GM12878 (cell line): ENCODE results near the gene HNRNPR. TPM values are rescaled to one million over a fixed set of nuclear protein-coding genes. Genes with fewer than 3 reads are reported as not detected.
A peak's percentile ranks its signal among the peaks of the same experiment; 100 is the strongest.

ENCODE experiments used
- BRCA1 ChIP-seq: IDR thresholded peaks from 2 replicates; pipeline ENCODE4 v1.6.1; 2011; ENCODE audit warnings: low read depth, low read length, improper control_type of control experiment
- CEBPZ ChIP-seq: fragments of 150-350 bp; IDR thresholded peaks from 2 replicates; pipeline ENCODE4 v1.6.1; 2016; ENCODE audit warnings: low read depth, low read length
- ETV6 ChIP-seq, 2 experiments: fragments of 450-650 bp in 1 of 2; IDR thresholded peaks in 1 of 2; conservative IDR thresholded peaks in 1 of 2; 2 replicates each; pipeline ENCODE4 v1.6.1; 2014; ENCODE audit warnings: antibody characterized with exemption in 1 of 2, borderline replicate concordance in 1 of 2, low read depth in 1 of 2, mild to moderate bottlenecking in 1 of 2, moderate library complexity in 1 of 2
- FOXK2 ChIP-seq: fragments of 450-650 bp; IDR thresholded peaks from 2 replicates; pipeline ENCODE4 v1.6.1; 2017; ENCODE audit warnings: mild to moderate bottlenecking, moderate library complexity
- GABPA ChIP-seq: IDR thresholded peaks from 2 replicates; pipeline ENCODE4 v1.6.1; 2014; ENCODE audit warnings: antibody characterized with exemption, low read depth, mild to moderate bottlenecking, inconsistent platforms
- IKZF1 ChIP-seq: fragments of 450-650 bp; conservative IDR thresholded peaks from 2 replicates; pipeline ENCODE4 v1.6.1; 2017; ENCODE audit warnings: antibody characterized with exemption, mild to moderate bottlenecking
- JUND ChIP-seq: IDR thresholded peaks from 2 replicates; pipeline ENCODE4 v1.6.1; 2012; ENCODE audit warnings: low read depth, mild to moderate bottlenecking, low read length, improper control_type of control experiment, moderate library complexity
- KLF5 ChIP-seq: fragments of 450-650 bp; IDR thresholded peaks from 2 replicates; pipeline ENCODE4 v1.6.1; 2014; ENCODE audit warnings: mild to moderate bottlenecking; ENCODE audit not compliant: partially characterized antibody
- MAX ChIP-seq: IDR thresholded peaks from 2 replicates; pipeline ENCODE4 v1.6.1; 2012; ENCODE audit warnings: low read depth, low read length, improper control_type of control experiment
- NKRF ChIP-seq: fragments of 450-650 bp; conservative IDR thresholded peaks from 2 replicates; pipeline ENCODE4 v1.6.1; 2017; ENCODE audit warnings: mild to moderate bottlenecking, moderate library complexity
- RB1 ChIP-seq: fragments of 450-650 bp; formaldehyde crosslinking; IDR thresholded peaks from 2 replicates; pipeline ENCODE4 v1.6.1; 2017; ENCODE audit warnings: mild to moderate bottlenecking, borderline replicate concordance
- RUNX3 ChIP-seq: IDR thresholded peaks from 2 replicates; pipeline ENCODE4 v1.6.1; 2012; ENCODE audit warnings: low read length, inconsistent platforms
- SMAD1 ChIP-seq: fragments of 450-650 bp; IDR thresholded peaks from 2 replicates; pipeline ENCODE4 v1.6.1; 2018; ENCODE audit warnings: mild to moderate bottlenecking, low read depth; ENCODE audit not compliant: partially characterized antibody
- SPI1 ChIP-seq: IDR thresholded peaks from 2 replicates; pipeline ENCODE4 v1.6.1; 2011; ENCODE audit warnings: low read depth, mild to moderate bottlenecking, low read length, moderate library complexity, borderline replicate concordance; ENCODE audit not compliant: insufficient read depth
- TARDBP ChIP-seq: IDR thresholded peaks from 2 replicates; pipeline ENCODE4 v1.6.1; 2016; ENCODE audit warnings: borderline replicate concordance
- YY1 ChIP-seq: IDR thresholded peaks from 2 replicates; pipeline ENCODE4 v1.6.1; 2011; ENCODE audit warnings: low read depth, mild to moderate bottlenecking, low read length
- ZBED1 ChIP-seq: IDR thresholded peaks from 2 replicates; pipeline ENCODE4 v1.6.1; 2016; ENCODE audit warnings: borderline replicate concordance
- ZBTB40 ChIP-seq: fragments of 450-650 bp; IDR thresholded peaks from 2 replicates; pipeline ENCODE4 v1.6.1; 2016; ENCODE audit warnings: mild to moderate bottlenecking, moderate library complexity, borderline replicate concordance
- polyA plus RNA-seq, 11 experiments: library from polyadenylated mRNA; depleted of rRNA in 4 of 11; unstranded in 6 of 11; stranded (reverse) in 5 of 11; fragments of >200 nt; fragmentation: Nextera tagmentation in 4 of 11; fragmentation: Illumina TruSeq in 1 of 11; extraction: Ambion mirVana in 4 of 11; extraction: Trizol in 1 of 11; gene quantifications; 1 replicate in 1 of 11; 2 replicates in 10 of 11; pipeline versions ENCODE4 v1.2.1 to v1.2.3, GENCODE V29; 2011 to 2016; ENCODE audit warnings: inconsistent platforms in 2 of 11, missing spikeins in 2 of 11, low read depth in 1 of 11
- total RNA-seq, 4 experiments: library from RNA; depleted of rRNA in 3 of 4; stranded (reverse); fragments of >200 nt in 3 of 4; fragmentation: Illumina TruSeq in 1 of 4; extraction: Trizol in 1 of 4; gene quantifications; 2 replicates each; pipeline versions ENCODE4 v1.2.1 to v1.2.3, GENCODE V29; 2013 to 2021
- TF ChIP-seq, protein P1 (sequence below): IDR thresholded peaks from 2 replicates; pipeline ENCODE4 v1.6.1; 2011; ENCODE audit warnings: low read depth, mild to moderate bottlenecking, low read length, moderate library complexity, borderline replicate concordance; ENCODE audit errors: extremely low read depth

HNRNPR gene
- total and polyA plus RNA-seq, 10 of the 15 experiments (the other 5 are each of a cell fraction or from before 2014, with no cell fraction given): 80.5 to 280 (median 218) TPM

DNA sequence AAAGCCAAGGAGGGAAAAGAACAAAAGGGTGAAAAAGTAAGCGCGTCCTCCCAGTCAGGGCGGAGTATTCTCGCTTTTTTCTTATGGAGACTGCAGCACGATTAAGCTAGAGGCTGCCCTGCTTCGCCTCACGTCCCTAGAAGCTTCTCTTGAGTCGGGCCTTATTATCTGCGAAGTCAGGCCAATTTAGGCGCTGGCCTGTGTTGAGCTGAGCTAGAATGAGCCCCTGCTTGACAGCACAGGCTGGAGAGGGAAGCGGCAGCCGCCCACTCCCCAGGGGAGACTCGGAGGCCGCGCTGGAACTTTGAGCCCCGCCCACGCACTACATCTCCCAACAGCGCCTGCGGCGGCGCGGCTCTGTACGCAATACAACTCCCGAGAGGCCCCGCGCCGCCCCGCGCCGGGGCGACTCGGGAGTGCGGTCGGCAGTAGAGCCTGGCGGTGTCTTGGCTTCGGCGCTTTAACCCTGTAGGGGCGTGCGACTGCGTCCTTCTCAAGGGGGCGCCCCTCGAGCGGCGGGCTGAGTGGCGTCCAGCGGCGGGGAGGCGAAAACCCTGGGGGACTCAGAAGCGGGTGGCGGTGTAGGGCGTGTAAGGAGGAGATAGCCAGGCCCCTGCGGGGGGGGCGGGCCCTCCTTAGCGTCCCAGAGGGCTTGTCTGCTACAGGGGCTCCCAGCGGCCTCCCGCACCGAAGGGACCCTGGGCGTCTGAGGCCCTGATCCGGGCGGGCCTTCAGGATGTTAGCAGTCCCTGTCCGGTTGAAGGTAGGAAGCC, 24.7 kb upstream of the HNRNPR start (continued):
- TF ChIP-seq TARDBP (peak; percentile 93), ZBED1 (no peak), IKZF1 (peak; percentile 94), YY1 (peak; percentile 43; the same call in 1 of the 2 replicates), RUNX3 (peak; percentile 78), ZBTB40 (no peak; the same call in 1 of the 2 replicates), SPI1 (no peak), JUND (no peak), KLF5 (peak; percentile 38), MAX (peak; percentile 38; the same call in 1 of the 2 replicates), ETV6 (conservative IDR thresholded peaks at IDR 0.05 in 1 of 2, IDR thresholded peaks at IDR 0.05 in 1 of 2; ENCODE audit: borderline replicate concordance in 1 of 2, low read depth in 1 of 2) (no peak), CEBPZ (no peak), RB1 (no peak), BRCA1 (no peak), GABPA (0 out of 2 replicates have a peak, but pooled peaks have one; percentile 26), FOXK2 (no peak), NKRF (peak; percentile 68), SMAD1 (no peak)
- TF ChIP-seq, protein P1, sequence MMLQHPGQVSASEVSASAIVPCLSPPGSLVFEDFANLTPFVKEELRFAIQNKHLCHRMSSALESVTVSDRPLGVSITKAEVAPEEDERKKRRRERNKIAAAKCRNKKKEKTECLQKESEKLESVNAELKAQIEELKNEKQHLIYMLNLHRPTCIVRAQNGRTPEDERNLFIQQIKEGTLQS: peak; percentile 77; the same call in 1 of the 2 replicates
